ENCODE measurements around the gene CDYL2.

GRCh38 chr16:80666378-80667250 is 137.8 kb downstream of the CDYL2 start:
- TF ChIP-seq CTCF (IDR thresholded peaks at IDR 0.05) (no peak), EP300 (IDR thresholded peaks at IDR 0.05) (no peak), POLR2AphosphoS5 (IDR thresholded peaks at IDR 0.05) (no peak), POLR2A (IDR thresholded peaks at IDR 0.05) (no peak)
